Upper lobe of left lung (tissue), 6 donors: ENCODE results near the gene ZNF618. TPM values are rescaled to one million over a fixed set of nuclear protein-coding genes. Genes with fewer than 3 reads are reported as not detected.

Experiments
- ATAC-seq, 2 donors: fragments of 200-7000 bp; cut with Tn5 transposase; one replicate each; pipeline ENCODE4 v1.9.1; 2022; ENCODE audit warnings: mild to moderate bottlenecking in 2 of 2, moderate library complexity in 2 of 2; ENCODE audit not compliant: low FRiP score in 2 of 2
- DNase-seq, 2 donors: peaks; one replicate each; pipeline ENCODE4 v3.0.0-alpha.2; 2019 to 2020
- H3K27ac ChIP-seq, 4 donors: fragments of 200-600 bp; sonication (generic); one replicate each; pipeline ENCODE4 v1.5.1; 2016 to 2019
- H3K27me3 ChIP-seq, 4 donors: fragments of 200-600 bp; sonication (generic); one replicate each; pipeline ENCODE4 v1.5.1; 2017 to 2019
- H3K36me3 ChIP-seq, 4 donors: fragments of 200-600 bp; sonication (generic); one replicate each; pipeline ENCODE4 v1.5.1; 2016 to 2019
- H3K4me1 ChIP-seq, 4 donors: fragments of 200-600 bp; sonication (generic); one replicate each; pipeline ENCODE4 v1.5.1; 2018 to 2019
- H3K4me3 ChIP-seq, 4 donors: fragments of 200-600 bp; sonication (generic); one replicate each; pipeline ENCODE4 v1.5.1; 2017 to 2019; ENCODE audit warnings: mild to moderate bottlenecking in 2 of 4, moderate library complexity in 1 of 4
- H3K9me3 ChIP-seq, 4 donors: fragments of 200-600 bp; sonication (generic); one replicate each; pipeline ENCODE4 v1.5.1; 2018 to 2019
- EP300 ChIP-seq, 4 donors: sonication (generic); formaldehyde crosslinking; IDR thresholded peaks; one replicate each; pipeline ENCODE4 v1.5.1; 2017; ENCODE audit warnings: antibody characterized with exemption in 4 of 4, control low read depth in 2 of 4
- POLR2A ChIP-seq, 4 donors: fragments of 450-650 bp; IDR thresholded peaks; one replicate each; pipeline ENCODE4 v1.5.1; 2016 to 2017; ENCODE audit warnings: antibody characterized with exemption in 4 of 4, mild to moderate bottlenecking in 2 of 4
- POLR2AphosphoS5 ChIP-seq, 2 donors: sonication (generic); formaldehyde crosslinking; IDR thresholded peaks; one replicate each; pipeline ENCODE4 v1.5.1; 2017; ENCODE audit warnings: antibody characterized with exemption in 2 of 2
- WGBS, 2 donors: methylation state at CpG; one replicate each; pipeline ENCODE4 v1.1.5; 2017 to 2018; 5-methylcytosine and 5-hydroxymethylcytosine counted together
- total RNA-seq, 6 donors: library from RNA; depleted of rRNA in 4 of 6; stranded (reverse); fragments of >200 nt in 4 of 6; gene quantifications; one replicate each; pipeline versions ENCODE4 v1.1.0 to v1.2.1, GENCODE V29; 2016 to 2021
- TF ChIP-seq, protein P1 (sequence below), 6 experiments: fragments of 450-650 bp in 4 of 6; fragments of 200-600 bp in 2 of 6; sonication (generic) in 2 of 6; IDR thresholded peaks; one replicate each; pipeline ENCODE4 v1.5.1; 2016 to 2019; ENCODE audit warnings: antibody characterized with exemption in 6 of 6
- donor health status: DM: no; HTN: no; CAD: no; lungs with moderate emphysema.
- donor health status: DM: no; HTN: yes; CAD: no; lungs with severe emphysema.

ZNF618 gene
- total RNA-seq, 6 donors from 2014 or later = 3.2 to 11.6 (median 9.1) TPM

DNA sequence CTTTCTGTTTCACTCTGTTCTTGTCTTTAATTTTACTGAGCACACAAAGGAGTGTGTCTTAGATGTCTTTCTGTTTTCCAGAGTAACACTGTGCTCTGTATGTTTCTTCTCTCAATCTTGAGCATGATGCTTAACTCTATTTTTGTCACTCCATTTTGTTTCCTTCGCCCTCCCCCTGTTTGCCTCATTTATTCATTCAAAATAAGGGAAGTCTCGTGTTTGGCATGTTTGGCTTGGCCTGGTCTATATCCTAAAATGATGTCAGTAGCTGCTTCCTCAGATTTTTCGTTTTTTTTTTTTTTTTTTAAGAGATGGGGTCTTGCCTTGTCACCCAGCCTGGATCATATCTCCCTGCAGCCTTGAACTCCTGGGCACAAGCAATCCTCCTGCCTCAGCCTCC is 22.0 kb downstream of the ZNF618 start:
- 65 to 66% methylated on average over 3 of the region's 3 CpGs for WGBS, 2 donors
- H3K4me3 ChIP-seq = no peak overlapping the region
- peaks cover 0 to 3% (median 1%) of the 10 kb centered on the region in 4 donors for H3K4me1 ChIP-seq

DNA sequence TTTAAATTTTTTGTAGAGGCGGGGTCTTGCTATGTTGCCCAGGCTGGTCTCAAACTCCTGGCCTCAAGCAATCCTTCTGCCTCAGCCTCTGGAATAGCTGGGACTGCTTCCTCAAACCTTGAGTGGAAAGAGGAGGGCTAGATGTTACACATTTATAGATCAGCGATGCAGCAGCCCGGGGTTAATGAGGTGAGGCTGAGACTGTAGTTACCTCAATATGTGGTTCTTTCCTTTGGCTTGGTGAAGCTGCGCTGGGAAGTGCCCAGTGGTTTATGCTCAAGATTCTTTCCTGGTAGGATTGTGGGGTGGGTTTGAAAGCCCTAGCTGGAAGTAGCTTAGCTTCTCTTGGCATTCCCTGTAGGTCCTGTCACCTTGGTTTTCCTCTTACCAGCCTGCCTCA is 22.5 kb downstream of the ZNF618 start:
- Histone ChIP-seq H3K9me3 (no peaks in the 10 kb centered on the region), H3K27ac (no peak overlapping the region), H3K4me3 (no peak overlapping the region), H3K27me3 (no peaks in the 10 kb centered on the region), H3K4me1 (peaks cover 0 to 3% (median 1%) of the 10 kb centered on the region in 4 donors), H3K36me3 (no peaks in the 10 kb centered on the region)
- WGBS, 2 donors = 97 to 98% methylated on average over 4 of the region's 4 CpGs
- no peak for DNase-seq
- TF ChIP-seq POLR2A (IDR thresholded peaks at IDR 0.05) (no peak), POLR2AphosphoS5 (IDR thresholded peaks at IDR 0.05) (no peak), EP300 (IDR thresholded peaks at IDR 0.05) (no peak)
- TF ChIP-seq, protein P1, sequence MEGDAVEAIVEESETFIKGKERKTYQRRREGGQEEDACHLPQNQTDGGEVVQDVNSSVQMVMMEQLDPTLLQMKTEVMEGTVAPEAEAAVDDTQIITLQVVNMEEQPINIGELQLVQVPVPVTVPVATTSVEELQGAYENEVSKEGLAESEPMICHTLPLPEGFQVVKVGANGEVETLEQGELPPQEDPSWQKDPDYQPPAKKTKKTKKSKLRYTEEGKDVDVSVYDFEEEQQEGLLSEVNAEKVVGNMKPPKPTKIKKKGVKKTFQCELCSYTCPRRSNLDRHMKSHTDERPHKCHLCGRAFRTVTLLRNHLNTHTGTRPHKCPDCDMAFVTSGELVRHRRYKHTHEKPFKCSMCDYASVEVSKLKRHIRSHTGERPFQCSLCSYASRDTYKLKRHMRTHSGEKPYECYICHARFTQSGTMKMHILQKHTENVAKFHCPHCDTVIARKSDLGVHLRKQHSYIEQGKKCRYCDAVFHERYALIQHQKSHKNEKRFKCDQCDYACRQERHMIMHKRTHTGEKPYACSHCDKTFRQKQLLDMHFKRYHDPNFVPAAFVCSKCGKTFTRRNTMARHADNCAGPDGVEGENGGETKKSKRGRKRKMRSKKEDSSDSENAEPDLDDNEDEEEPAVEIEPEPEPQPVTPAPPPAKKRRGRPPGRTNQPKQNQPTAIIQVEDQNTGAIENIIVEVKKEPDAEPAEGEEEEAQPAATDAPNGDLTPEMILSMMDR (IDR thresholded peaks at IDR 0.05) = no peak
- no peak for ATAC-seq

More for the DNA sequence above, 22.0 kb downstream of the ZNF618 start:
- ATAC-seq (no peak), DNase-seq (no peak)
- no peaks in the 10 kb centered on the region for H3K27me3 ChIP-seq
- TF ChIP-seq, protein P1 (IDR thresholded peaks at IDR 0.05) = no peak
- no peak for TF ChIP-seq POLR2A (IDR thresholded peaks at IDR 0.05)
- no peak overlapping the region for H3K27ac ChIP-seq
- no peaks in the 10 kb centered on the region for H3K9me3 ChIP-seq
- H3K36me3 ChIP-seq = no peaks in the 10 kb centered on the region

DNA sequence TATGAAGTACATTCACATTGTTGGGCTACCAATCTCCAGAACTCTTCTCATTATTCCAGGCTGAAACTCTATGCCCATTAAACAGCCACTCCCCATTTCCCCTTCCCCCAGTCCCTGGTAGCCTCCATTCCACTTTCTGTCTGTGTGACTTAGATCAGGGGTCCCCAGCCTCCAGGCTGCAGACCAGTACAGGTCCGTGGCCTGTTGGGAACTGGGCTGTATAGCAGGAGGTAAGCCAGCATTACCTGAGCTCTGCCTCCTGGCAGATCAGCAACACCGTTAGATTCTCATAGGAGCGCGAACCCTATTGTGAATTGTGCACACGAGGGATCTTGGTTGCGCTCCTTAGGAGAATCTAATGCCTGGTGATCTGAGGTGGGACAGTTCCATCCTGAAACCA is 23.1 kb downstream of the ZNF618 start:
- no peak for ATAC-seq

DNA sequence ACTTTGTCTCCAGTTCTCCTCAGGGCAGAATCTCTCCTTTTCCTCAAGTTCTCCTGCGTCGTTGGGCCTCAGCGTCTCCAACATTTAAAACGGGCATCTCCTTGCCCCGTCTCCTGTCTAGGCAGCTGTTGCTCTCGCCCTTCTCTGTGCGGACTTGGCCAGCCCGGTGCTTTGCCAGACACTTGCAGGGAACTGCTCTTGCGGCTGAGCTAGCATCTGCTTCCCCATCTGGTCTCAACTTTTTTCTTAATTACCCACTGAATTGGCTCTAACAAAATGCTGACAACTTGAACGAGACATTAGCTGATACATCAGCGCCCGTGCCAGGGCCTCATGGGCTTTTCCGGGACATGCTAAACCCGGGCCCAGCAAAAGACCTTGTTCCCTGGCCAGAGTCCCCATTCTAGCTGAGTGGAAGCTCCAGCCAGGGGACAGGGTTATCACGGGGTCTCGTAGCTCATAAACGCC is 25.1 kb downstream of the ZNF618 start:
- Histone ChIP-seq H3K9me3 (no peaks in the 10 kb centered on the region), H3K27ac (no peak overlapping the region), H3K4me3 (no peak overlapping the region), H3K4me1 (peaks cover 0 to 2% (median 0%) of the 10 kb centered on the region in 4 donors), H3K27me3 (no peaks in the 10 kb centered on the region), H3K36me3 (no peaks in the 10 kb centered on the region)
- WGBS, 2 donors = 84 to 90% methylated on average over 17 of the region's 17 CpGs
- DNase-seq = no peak
- no peak for ATAC-seq
- TF ChIP-seq, protein P1 (IDR thresholded peaks at IDR 0.05) = no peak
- no peak for TF ChIP-seq POLR2AphosphoS5 (IDR thresholded peaks at IDR 0.05)
- no peak for TF ChIP-seq POLR2A (IDR thresholded peaks at IDR 0.05)
- TF ChIP-seq EP300 (IDR thresholded peaks at IDR 0.05) = no peak

More for the DNA sequence above, 23.1 kb downstream of the ZNF618 start:
- Histone ChIP-seq H3K4me1 (peaks cover 0 to 3% (median 1%) of the 10 kb centered on the region in 4 donors), H3K9me3 (no peaks in the 10 kb centered on the region), H3K27me3 (no peaks in the 10 kb centered on the region), H3K4me3 (no peak overlapping the region), H3K36me3 (no peaks in the 10 kb centered on the region), H3K27ac (no peak overlapping the region)
- WGBS, 2 donors = 95 to 100% methylated on average over 4 to 6 of the region's 6 CpGs
- DNase-seq = no peak
- no peak for TF ChIP-seq EP300 (IDR thresholded peaks at IDR 0.05)
- no peak for TF ChIP-seq POLR2A (IDR thresholded peaks at IDR 0.05)
- TF ChIP-seq, protein P1 (IDR thresholded peaks at IDR 0.05) = no peak
- no peak for TF ChIP-seq POLR2AphosphoS5 (IDR thresholded peaks at IDR 0.05)

DNA sequence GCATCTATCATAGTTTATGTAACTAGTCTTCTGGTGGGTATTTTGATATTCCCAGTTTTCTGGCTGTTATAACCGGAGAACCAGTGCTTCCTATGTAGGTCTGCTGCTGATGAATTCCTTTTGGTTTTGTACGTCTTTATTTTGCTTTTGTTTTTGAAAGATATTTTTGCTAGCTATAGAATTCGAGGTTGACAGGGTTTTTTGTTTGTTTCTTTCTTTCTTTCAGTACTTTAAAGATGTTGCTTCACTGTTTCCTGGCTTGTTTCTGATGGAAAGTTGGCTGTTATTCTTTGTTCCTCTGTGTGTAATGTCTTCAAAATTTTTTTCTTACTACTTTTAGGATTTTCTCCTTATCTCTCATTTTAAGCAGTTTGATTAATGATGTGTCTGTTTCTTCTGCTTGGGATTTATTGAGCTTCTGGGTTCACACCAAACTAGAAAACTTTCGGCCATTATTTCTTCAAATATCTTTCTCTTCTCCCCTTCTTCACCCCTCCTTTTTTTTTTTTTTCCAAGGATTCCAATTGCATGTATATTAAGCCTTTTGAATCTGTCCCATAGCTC is 27.5 kb downstream of the ZNF618 start:
- Histone ChIP-seq H3K9me3 (no peaks in the 10 kb centered on the region), H3K4me3 (no peak overlapping the region), H3K36me3 (no peaks in the 10 kb centered on the region), H3K27ac (no peak overlapping the region), H3K27me3 (no peaks in the 10 kb centered on the region), H3K4me1 (peaks cover 0 to 9% (median 3%) of the 10 kb centered on the region in 4 donors)
- WGBS, 2 donors = 83 to 91% methylated on average over 4 of the region's 4 CpGs
- no peak for DNase-seq
- no peak for TF ChIP-seq EP300 (IDR thresholded peaks at IDR 0.05)
- no peak for TF ChIP-seq POLR2A (IDR thresholded peaks at IDR 0.05)
- TF ChIP-seq POLR2AphosphoS5 (IDR thresholded peaks at IDR 0.05) = no peak
- TF ChIP-seq, protein P1 (IDR thresholded peaks at IDR 0.05) = no peak
- no peak for ATAC-seq
